ACHN (cell line): ENCODE results near the gene MPO.

ENCODE experiments used
- DNase-seq: peaks from one replicate; pipeline ENCODE4 v3.0.0-alpha.2; 2015
- in situ Hi-C: cut with HindIII; loops from 2 replicates; pipeline ENCODE4 v1.10.0; 2017; ENCODE audit warnings: low sequenced_read_pairs, low pct_ligation_motif_present, low pct_unique_long_range_greater_than_20kb

MPO gene

GRCh38 chr17:58284613-58285421, 4.1 kb upstream of the MPO start:
- no peak for DNase-seq
- in situ Hi-C loops, result no loop called here

GRCh38 chr17:58283674-58284612, 3.2 kb upstream of the MPO start:
- DNase-seq, result no peak
- in situ Hi-C loops, result no loop called here

- DNase-seq, result no peak
- in situ Hi-C loops, result no loop called here
These were observed 1.7 kb upstream of the MPO start for GRCh38 chr17:58282442-58282841.

- DNase-seq, result no peak
- in situ Hi-C loops, result no loop called here
These were observed 826 bp upstream of the MPO start for GRCh38 chr17:58281511-58282011.

- no peak for DNase-seq
- in situ Hi-C loops, result no loop called here
These were observed 827 bp downstream of the MPO start for GRCh38 chr17:58279736-58280479.

GRCh38 chr17:58279016-58279711, 1.6 kb downstream of the MPO start:
- in situ Hi-C loops, result no loop called here
- DNase-seq, result no peak

- in situ Hi-C loops, result no loop called here
These were observed 2.1 kb downstream of the MPO start for GRCh38 chr17:58278661-58279015.

GRCh38 chr17:58277802-58278595, 2.7 kb downstream of the MPO start:
- in situ Hi-C loops, result no loop called here

More at GRCh38 chr17:58278661-58279015, 2.1 kb downstream of the MPO start:
- no peak for DNase-seq

GRCh38 chr17:58277107-58277801, 3.5 kb downstream of the MPO start:
- in situ Hi-C loops, result no loop called here
- DNase-seq, result peak; percentile 11

More at GRCh38 chr17:58277802-58278595, 2.7 kb downstream of the MPO start:
- no peak for DNase-seq

- no peak for DNase-seq
- in situ Hi-C loops, result no loop called here
These were observed 4.3 kb downstream of the MPO start for GRCh38 chr17:58276423-58276822.

- no peak for DNase-seq
These were observed 5.3 kb downstream of the MPO start for GRCh38 chr17:58275417-58275816.

GRCh38 chr17:58273453-58274104, 7.2 kb downstream of the MPO start:
- in situ Hi-C loops, result no loop called here
- no peak for DNase-seq

More at GRCh38 chr17:58275417-58275816, 5.3 kb downstream of the MPO start:
- in situ Hi-C loops, result no loop called here

- no peak for DNase-seq
These were observed 8.1 kb downstream of the MPO start for GRCh38 chr17:58272367-58273280.

GRCh38 chr17:58271216-58271931, 9.4 kb downstream of the MPO start:
- in situ Hi-C loops, result no loop called here
- DNase-seq, result no peak

More at GRCh38 chr17:58272367-58273280, 8.1 kb downstream of the MPO start:
- in situ Hi-C loops, result no loop called here
